Limb (tissue), 2 donors: ENCODE measurements around the gene APOBR.
"Not testable (repeated sequence)": the region's sequence is repeated elsewhere in the genome, so short reads cannot be mapped to it uniquely, and the experiment has no call there.

ENCODE experiments used
- DNase-seq, 2 donors: peaks; one replicate each; pipeline ENCODE4 v3.0.0-alpha.2; 2016; ENCODE audit errors: extremely low spot score in 2 of 2

APOBR gene

DNA sequence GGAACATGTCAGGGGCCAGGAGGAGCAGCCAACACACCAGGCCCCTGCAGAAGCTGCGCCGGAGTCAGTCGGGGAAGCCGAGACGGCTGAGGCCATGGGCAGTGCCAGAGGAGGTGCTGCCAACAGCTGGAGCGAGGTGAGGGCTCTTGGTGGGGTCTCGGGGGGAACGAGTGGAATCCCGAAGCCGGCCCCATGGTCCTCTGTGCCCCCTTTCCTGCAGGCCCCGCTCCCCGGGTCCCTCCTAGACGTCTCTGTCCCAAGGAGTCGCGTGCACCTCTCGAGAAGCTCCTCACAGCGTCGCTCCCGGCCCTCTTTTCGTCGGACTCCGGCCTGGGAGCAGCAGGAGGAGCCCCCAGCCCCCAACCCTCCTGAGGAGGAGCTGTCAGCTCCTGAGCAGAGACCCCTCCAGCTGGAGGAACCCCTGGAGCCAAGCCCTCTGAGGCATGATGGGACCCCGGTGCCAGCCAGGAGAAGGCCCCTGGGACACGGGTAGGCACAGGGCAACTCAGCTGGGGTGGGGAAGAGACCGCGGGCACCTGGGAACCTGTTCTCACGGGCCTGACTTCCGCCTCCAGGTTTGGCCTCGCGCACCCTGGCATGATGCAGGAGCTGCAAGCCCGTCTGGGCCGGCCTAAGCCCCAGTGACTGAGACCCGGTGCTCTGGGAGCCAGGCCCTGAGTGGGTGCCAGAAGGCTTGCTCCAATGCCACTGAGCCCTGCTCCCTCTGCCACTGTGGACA lies 3.6 kb downstream of the APOBR start:
- DNase-seq: no peak

DNA sequence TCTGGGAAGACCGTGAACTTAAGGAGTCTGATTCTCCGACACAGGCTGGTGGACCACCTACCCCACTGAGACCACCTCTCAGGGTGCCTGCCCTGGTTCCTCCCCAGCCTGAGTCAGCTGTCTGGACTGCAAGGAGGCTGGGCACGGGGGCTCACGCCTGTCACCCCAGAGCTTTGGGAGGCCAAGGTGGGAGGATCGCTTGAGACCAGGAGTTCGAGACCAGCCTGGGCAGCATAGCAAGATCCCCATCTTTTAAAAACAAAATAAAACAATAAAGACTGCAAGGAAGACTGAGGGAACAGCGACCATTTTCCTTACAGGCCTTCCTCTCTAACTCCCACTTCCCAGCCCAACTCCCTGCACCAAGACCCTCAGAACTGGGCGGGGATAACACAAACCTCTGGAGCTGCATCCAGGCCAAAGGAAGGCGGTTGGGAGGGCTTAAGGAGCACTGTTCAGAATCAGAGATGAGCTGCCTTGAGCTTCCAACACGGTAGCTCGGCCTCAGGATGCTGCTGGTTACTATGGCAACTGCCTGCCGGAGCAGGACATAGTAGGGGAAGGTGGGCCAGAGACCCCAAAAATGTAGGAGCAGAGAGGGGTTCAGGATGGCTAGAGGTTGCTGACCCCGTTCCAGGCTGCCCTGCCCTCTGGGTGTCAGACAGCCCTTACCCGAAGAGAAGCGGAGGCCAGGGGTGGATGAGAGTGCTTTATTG lies 4.4 kb downstream of the APOBR start:
- DNase-seq: no peak

DNA sequence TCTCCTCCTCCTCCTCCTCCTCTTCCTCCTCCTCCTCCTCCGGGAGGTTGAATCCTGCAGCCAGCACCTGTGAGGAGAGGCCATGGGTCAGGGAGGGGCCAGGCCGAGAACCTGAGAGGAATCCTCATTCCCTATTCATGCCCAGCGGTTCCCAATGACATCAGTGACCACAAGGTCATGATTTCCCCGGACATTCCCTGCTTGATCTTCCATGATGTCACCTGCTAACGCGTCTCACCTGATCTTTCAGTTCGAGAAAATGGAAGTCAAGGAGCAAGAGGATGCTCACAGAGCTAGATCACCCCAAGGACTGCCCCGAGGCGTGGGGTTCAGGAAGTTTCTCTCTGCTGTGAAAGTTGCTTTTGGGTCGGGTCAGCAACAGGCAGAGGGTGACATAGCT lies 5.4 kb downstream of the APOBR start:
- DNase-seq: no peak

- not testable (repeated sequence) for DNase-seq
Measured at GRCh38 chr16:28500476-28501180, 6.2 kb downstream of the APOBR start.

DNA sequence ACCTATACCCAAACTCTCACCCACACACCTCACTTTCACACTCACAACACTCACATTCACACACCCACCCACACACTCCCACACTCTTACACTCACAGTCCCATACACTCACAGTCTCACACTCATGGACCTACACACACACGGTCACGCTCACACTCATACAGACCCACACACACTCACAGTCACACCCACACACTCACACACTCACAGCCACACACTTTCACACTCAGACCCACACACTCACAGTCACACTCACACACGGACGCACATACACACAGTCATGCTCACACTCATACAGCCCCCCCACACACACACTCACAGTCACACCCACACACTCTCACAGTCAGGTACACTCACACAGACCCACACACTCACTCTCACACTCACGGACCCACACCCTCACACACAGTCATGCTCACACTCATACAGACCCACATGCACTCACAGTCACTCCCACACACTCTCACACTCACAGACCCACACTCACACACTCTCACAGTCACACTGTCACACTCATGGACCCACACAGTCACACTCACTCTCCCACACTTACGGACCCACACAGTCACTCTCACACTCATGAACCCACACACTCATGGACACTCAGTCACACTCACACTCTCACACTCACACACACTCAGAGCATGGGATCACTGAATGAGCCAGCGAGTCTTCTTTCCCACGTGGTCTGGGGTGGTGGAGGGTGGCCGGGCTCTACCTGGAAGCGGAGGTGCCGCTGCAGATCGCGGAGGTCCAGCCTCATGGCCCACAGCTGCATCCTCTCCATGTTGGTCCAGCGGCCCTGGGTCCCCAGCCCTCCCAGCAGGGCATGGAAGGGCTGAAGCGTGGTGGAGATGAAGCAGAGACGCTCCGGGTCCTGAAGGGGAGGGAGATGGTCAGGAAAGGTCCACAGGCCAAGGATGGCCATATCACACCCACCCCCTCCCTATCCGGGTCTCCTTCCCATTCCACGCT lies 7.1 kb downstream of the APOBR start:
- DNase-seq: no peak

GRCh38 chr16:28502290-28502689 lies 7.8 kb downstream of the APOBR start:
- no peak for DNase-seq

GRCh38 chr16:28503470-28504259 lies 9.2 kb downstream of the APOBR start:
- no peak for DNase-seq

- no peak for DNase-seq
Measured at GRCh38 chr16:28504707-28505404, 10.4 kb downstream of the APOBR start.

- no peak for DNase-seq
Measured at GRCh38 chr16:28505489-28506137, 11.2 kb downstream of the APOBR start.

GRCh38 chr16:28511031-28511430 lies 16.6 kb downstream of the APOBR start:
- no peak for DNase-seq

DNA sequence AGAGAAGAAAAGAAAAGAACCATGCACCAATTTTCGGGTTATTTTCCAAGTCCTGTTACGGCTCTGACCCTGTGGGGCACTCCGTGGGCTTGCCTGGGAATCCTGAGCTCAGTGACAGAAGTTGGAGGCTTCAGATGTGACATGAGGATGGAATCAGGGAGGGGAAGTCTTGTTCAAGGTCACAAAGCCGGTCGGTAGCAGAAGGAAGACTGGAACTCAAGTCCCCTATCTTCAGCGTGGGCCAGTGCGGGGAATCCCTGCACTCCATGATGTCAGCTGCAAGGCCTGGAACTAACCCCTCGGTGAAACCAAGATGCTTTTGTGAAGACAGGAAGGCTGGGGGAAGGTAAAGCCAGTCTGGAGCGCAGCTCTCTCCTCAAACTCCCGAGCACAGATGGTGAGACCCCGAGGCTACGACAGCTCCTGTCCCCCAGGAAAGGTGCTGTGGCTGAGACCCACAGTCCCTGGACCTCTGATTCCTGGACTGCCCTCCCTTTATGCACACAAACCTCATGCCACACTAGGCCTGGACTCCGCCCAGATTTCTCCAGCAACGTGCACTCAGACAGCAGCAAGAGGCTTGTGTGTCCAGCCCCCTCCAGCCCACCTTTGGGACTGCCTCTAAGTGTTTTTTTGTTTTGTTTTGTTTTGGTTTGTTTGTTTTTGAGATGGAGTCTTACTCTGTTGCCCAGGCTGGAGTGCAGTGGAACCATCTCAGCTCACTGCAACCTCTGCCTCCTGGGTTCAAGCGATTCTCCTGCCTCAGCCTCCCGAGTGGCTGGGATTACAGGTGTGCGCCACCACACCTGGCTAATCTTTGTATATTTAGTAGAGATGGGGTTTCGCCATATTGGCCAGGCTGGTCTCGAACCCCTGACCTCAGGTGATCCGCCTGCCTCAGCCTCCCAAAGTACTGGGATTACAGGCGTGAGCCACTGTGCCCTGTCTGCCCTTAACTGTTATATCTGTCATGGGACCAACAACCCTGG lies 17.7 kb downstream of the APOBR start:
- DNase-seq: no peak

GRCh38 chr16:28513484-28514181 lies 19.2 kb downstream of the APOBR start:
- no peak for DNase-seq

DNA sequence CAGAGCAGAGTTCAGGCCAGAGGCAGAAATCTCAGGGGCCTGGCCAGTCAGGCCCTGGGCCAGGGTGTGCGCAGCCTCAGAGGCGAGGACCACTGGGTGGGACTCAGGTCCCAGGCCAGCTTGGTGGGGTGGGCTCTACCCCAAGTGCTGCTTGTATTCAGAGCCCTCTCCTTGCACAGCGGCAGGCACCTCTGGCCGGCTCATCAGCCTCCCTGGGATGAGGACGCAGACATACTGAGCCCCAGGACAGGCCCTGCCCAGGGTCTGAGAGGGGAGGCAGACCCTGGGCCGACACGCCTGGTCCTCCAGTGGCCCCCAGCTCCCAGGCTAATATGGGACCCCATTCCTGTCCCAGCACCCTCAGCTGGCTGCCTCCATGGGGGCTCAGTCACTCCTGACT lies 19.8 kb downstream of the APOBR start:
- DNase-seq: no peak

GRCh38 chr16:28520672-28521071 lies 26.2 kb downstream of the APOBR start:
- DNase-seq: no peak

- no peak for DNase-seq
Measured at GRCh38 chr16:28521436-28521835, 27.0 kb downstream of the APOBR start.

DNA sequence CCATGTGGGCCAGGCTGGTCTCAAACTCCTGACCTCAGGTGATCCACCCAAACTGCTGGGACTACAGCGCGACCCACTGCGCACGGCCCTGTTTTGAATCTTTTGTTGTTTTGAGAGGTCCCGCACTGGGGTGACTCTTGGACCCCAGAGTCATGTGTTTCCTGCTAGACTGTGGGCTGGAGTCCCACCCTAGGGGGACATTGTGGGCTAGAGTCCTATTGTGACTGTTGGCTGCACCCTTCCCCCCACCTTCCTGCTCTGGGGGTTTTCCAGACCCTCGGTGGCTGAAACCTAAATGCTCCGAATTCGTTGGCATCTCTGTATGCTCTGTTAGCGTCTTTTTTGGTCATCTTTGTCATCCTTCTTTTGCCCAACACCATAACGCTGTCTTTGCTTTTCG lies 28.3 kb downstream of the APOBR start:
- no peak for DNase-seq

DNA sequence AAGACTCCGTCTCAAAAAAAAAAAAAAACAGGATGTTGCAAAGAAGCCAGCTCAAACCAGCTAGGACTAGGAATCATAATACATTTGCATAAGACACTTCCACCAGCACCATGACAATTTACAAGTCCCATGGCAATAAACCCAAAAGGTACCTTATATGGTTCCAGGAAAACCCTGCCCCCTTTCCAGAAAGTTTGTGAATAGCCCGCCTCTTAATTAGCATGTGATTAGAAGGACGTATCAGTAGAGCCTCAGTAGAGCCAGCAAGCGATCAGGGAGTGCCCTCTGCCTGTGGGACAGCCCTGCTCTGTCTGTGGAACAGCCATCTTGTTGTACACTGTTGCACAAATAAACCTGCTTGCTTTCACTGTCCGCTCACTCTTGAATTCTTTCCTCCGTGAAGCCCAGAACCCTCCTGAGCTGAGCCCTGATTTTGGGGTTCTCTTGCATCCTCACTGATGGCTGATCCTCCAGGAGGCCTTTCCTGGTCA lies 30.3 kb downstream of the APOBR start:
- no peak for DNase-seq
